Activated naive CD4-positive, alpha-beta T cell treated with anti-CD3 and anti-CD28 coated beads for 36 hours (primary cell): ENCODE data around the gene CEP55. TPM values are rescaled to one million over a fixed set of nuclear protein-coding genes. Genes with fewer than 3 reads are reported as not detected.

Source experiments
- CTCF ChIA-PET: fragments of 350-600 bp; sonication (Branson Sonifier 250); formaldehyde crosslinking; loops from one replicate; lab custom pipeline; 2021; ENCODE audit warnings: antibody characterized with exemption; lab: Charles Lee
- DNase-seq: peaks from one replicate; pipeline ENCODE4 v3.0.0-alpha.2; 2020
- H3K27ac Mint-ChIP-seq: one replicate; pipeline ENCODE4 v1.8.0; 2021; ENCODE audit warnings: mild to moderate bottlenecking, mixed read lengths
- H3K27me3 Mint-ChIP-seq: one replicate; pipeline ENCODE4 v1.8.0; 2021; ENCODE audit warnings: low read depth, mixed read lengths
- H3K36me3 Mint-ChIP-seq: one replicate; pipeline ENCODE4 v1.8.0; 2021; ENCODE audit warnings: low read depth, mixed read lengths
- H3K4me1 Mint-ChIP-seq: one replicate; pipeline ENCODE4 v1.8.0; 2021; ENCODE audit warnings: low read depth, mixed read lengths
- H3K4me3 Mint-ChIP-seq: one replicate; pipeline ENCODE4 v1.8.0; 2021; ENCODE audit warnings: mild to moderate bottlenecking, moderate library complexity, mixed read lengths
- H3K9me3 Mint-ChIP-seq: one replicate; pipeline ENCODE4 v1.8.0; 2021; ENCODE audit warnings: mixed read lengths
- intact Hi-C: fragments of 100-400 bp; cut with micrococcal nuclease; formaldehyde crosslinking; loops from one replicate; pipeline ENCODE4 v1.15.1; 2023
- total RNA-seq, 2 experiments: library from RNA; stranded (reverse); gene quantifications; one replicate each; pipeline ENCODE4 v1.2.3, GENCODE V29; 2021

The CEP55 gene
- total RNA-seq, 2 experiments from 2014 or later: 64.4 to 68.2 TPM

DNA sequence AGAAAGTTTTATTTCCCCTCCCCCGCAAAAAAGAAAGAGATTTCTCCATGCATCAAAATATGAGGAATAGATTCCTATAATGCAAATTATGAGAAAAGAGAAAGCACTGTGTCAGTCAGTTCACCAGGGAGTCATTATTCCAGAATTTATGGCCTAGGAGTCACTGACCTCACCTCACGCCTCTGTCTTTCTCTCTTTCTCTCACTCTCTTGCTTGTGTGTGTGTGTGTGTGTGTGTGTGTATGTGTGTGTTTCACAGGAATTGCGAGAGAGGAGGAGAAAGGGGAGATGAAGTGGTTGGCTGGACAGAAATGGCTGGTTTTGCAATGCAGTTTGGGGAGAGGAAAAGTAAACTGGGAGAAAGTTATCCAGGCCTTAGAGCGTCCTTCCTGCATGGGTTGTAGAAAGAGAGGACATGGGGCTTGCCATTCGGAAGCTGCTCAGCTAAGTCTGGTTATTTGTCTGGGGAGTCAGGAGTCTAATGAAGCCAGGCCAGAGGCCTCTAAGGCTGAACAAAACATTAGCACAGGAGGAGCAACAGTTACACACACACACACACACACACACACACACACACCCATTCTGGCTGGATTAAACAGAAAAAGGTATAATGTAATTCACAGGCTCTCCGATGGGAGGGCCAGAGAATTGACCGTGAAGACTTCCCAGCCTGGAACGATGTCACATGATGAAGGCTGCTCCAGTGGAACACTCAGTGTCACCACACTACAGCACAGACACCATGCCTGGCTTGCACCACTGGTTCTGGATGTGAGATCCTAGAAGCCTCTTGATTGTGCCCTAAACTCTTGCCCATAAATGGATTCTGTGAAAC, 57.3 kb downstream of the CEP55 start:
- Mint-ChIP-seq H3K9me3 (no peaks in the 10 kb centered on the region), H3K36me3 (no peaks in the 10 kb centered on the region), H3K4me1 (no peaks in the 10 kb centered on the region), H3K27ac (no peak overlapping the region), H3K27me3 (peaks cover 6% of the 10 kb centered on the region), H3K4me3 (no peak overlapping the region)
- intact Hi-C loops: loop anchor here (1.0 kb wide), 2 partner anchors 127 to 306 kb away; no protein-coding TSS in a partner anchor
- CTCF ChIA-PET: interaction anchor here (0.6 to 1.8 kb wide), 8 partner anchors 10 to 367 kb away, joined by 3 to 5 read pairs (median 4); no protein-coding TSS in a partner anchor
- no peak for DNase-seq

DNA sequence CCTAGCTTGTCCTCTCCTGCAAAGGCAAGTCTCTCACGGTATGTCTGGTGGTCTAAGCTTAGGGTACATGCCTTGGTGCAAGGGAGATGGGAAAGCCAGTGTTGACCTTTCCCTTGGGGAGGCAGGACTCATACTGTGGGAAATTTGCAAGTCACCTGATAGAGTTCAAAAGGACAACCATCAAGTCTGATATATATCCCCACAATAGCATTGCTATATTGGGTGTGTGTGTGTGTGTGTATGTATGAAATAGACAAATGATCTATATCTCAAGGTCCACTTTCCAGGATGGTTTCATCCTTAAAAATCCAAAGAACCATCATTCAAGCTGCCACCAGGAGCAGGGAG, 57.9 kb downstream of the CEP55 start:
- Mint-ChIP-seq H3K27me3 (peaks cover 7% of the 10 kb centered on the region), H3K4me3 (no peak overlapping the region), H3K4me1 (no peaks in the 10 kb centered on the region), H3K27ac (no peak overlapping the region), H3K36me3 (no peaks in the 10 kb centered on the region), H3K9me3 (no peaks in the 10 kb centered on the region)
- CTCF ChIA-PET: interaction anchor here (0.6 to 1.8 kb wide), 12 partner anchors 9 to 887 kb away, joined by 3 to 5 read pairs (median 4); no protein-coding TSS in a partner anchor
- intact Hi-C loops: loop anchor here (1.0 kb wide), 2 partner anchors 126 to 305 kb away; no protein-coding TSS in a partner anchor
- no peak for DNase-seq

DNA sequence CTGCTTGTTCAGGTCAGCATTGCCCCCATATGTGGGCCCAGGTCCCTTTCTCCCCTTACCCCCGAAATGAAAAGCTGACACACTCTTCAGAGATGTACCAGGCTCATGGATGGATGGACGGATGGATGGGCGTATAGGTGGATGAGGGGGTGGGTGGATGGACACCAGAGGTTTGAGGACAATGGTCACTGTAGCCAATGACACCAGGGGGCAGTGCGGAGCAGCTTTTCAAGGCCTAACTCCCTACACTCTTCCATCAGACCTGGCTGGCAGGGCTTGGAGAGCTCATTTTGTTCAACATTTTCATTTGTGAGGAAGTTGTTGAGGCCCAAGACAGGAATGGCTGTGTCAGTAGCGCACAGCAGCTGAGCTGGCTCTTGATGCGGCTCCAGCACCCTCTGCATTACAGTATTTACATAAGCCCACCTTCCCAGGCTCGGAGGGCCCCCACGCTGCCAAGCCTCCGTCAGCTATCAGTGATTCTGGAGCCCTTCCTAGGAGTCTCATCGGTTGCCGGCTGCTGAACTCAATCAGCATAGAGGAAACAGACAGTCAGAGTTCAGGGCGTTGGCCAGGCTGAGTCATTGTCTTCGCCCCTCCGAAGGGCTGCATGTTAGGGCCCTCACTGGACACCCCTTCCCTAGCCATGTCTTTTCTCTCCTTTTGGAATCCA, 58.5 kb downstream of the CEP55 start:
- DNase-seq: peak; percentile 64
- H3K4me3 Mint-ChIP-seq: no peak overlapping the region
- no peaks in the 10 kb centered on the region for H3K4me1 Mint-ChIP-seq
- intact Hi-C loops: loop anchor here (1.0 kb wide), 3 partner anchors 125 to 304 kb away; no protein-coding TSS in a partner anchor
- CTCF ChIA-PET: interaction anchor here (0.6 to 1.8 kb wide), 15 partner anchors 9 to 886 kb away, joined by 3 to 5 read pairs (median 3); no protein-coding TSS in a partner anchor
- no peaks in the 10 kb centered on the region for H3K36me3 Mint-ChIP-seq
- peaks cover 10% of the 10 kb centered on the region for H3K27me3 Mint-ChIP-seq
- H3K9me3 Mint-ChIP-seq: no peaks in the 10 kb centered on the region
- H3K27ac Mint-ChIP-seq: no peak overlapping the region

GRCh38 chr10:93559490-93559889, 63.1 kb downstream of the CEP55 start:
- H3K27me3 Mint-ChIP-seq: peaks cover 10% of the 10 kb centered on the region
- intact Hi-C loops: no loop called here
- no peaks in the 10 kb centered on the region for H3K36me3 Mint-ChIP-seq
- no peak overlapping the region for H3K27ac Mint-ChIP-seq
- no peak for DNase-seq
- CTCF ChIA-PET: no interaction called here
- H3K4me1 Mint-ChIP-seq: no peaks in the 10 kb centered on the region
- no peak overlapping the region for H3K4me3 Mint-ChIP-seq
- no peaks in the 10 kb centered on the region for H3K9me3 Mint-ChIP-seq

DNA sequence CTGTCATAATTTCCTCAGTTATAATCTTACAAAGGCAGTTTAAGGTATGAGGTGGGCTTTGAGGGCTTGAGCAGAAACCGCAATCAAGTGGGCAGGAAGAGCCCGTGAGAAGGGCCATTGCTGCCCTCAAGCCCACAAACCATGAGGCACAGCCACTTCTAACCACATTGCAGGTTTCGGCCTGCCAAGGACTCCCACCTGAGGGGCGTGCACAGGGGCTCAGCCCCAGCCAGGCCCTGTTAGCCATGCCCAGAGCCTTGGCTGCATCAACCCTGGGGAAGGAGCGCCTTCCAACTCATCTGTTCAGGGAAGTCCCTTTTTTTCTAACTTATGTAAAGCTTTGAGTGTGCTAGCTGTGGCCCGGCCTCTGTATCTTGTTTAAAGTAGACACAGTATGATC, 64.1 kb downstream of the CEP55 start:
- no peak for DNase-seq
- Mint-ChIP-seq H3K4me3 (no peak overlapping the region), H3K4me1 (no peaks in the 10 kb centered on the region), H3K27ac (no peak overlapping the region), H3K27me3 (peaks cover 16% of the 10 kb centered on the region), H3K36me3 (no peaks in the 10 kb centered on the region), H3K9me3 (no peaks in the 10 kb centered on the region)
- CTCF ChIA-PET: interaction anchor here (0.6 kb wide), 1 partner anchor 267 kb away, joined by 3 read pairs; no protein-coding TSS in a partner anchor
- intact Hi-C loops: no loop called here

DNA sequence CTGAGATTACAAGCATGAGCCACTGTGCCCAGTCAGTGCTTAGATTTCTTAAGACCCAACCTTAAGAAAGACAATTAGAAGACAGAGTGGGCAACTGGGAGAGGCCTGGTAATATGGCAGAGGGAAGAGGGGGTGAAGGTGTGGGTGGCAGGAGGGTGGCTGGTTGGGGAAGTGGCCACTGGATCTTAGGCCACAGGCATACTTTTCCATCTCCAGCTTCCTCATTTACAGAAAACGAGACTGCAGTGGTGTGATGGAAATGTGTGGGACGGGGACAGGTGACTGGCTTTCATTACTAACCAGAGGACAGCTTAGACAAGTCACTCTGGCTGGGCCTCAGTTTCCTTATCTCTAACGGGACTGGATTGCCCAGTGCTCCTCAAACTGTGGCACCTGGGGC, 69.0 kb downstream of the CEP55 start:
- Mint-ChIP-seq H3K9me3 (no peaks in the 10 kb centered on the region), H3K27ac (no peak overlapping the region), H3K4me1 (peaks cover 5% of the 10 kb centered on the region), H3K27me3 (peaks cover 40% of the 10 kb centered on the region), H3K36me3 (no peaks in the 10 kb centered on the region), H3K4me3 (no peak overlapping the region)
- CTCF ChIA-PET: no interaction called here
- DNase-seq: no peak
- intact Hi-C loops: no loop called here

GRCh38 chr10:93566435-93567276, 70.2 kb downstream of the CEP55 start, which contains the start of gene FFAR4:
Gene FFAR4, plus strand, starts transcription at chr10:93566665. Its CDS starts 56 bp downstream, at chr10:93566721.
- Mint-ChIP-seq H3K9me3 (no peaks in the 10 kb centered on the region), H3K4me3 (no peak within 1 kb of the TSS), H3K36me3 (no peaks in the 10 kb centered on the region), H3K27me3 (peaks cover 47% of the 10 kb centered on the region), H3K27ac (no peak within 1 kb of the TSS), H3K4me1 (peaks cover 5% of the 10 kb centered on the region)
- intact Hi-C loops: no loop called here
- no peak for DNase-seq
- CTCF ChIA-PET: no interaction called here

DNA sequence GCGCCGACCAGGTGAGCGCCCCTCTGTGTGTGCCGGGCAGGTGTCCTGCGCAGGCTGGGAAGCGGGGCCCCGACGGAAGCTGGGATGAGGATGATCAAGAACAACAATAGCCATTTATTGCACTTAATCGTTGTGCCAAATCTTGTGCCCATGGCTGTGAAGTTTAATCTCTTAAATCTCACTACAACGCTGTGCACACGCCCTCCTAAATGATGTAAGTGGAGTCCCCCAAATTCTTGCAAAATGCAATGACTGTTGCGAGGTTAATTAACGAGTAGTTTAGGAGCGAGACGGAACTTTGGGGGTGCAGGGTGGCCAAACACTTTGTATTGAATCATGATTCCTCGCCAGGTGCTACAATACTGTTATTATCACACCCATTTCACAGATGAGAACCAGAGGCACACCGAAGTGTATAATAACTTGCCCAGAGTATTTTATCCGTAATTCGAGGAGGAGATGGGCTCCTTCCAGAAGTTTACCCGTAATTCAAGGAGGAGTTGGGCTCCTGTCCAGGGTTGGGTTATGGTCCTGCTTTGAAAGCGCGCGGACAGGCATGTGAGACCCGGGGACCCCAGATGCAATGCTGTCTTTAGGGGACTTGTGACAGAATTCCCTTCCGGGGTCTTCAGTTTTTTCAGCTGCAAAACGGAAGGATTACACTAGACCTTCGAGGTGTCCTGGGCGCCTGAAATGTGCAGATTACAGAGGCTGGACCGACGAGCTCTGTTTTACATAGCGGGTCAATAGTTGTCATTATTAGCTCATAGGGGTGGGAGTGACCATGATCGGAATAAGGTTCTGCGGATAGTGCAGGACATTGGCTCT, 71.1 kb downstream of the CEP55 start:
- Mint-ChIP-seq H3K27ac (no peak overlapping the region), H3K36me3 (no peaks in the 10 kb centered on the region), H3K27me3 (peaks cover 47% of the 10 kb centered on the region), H3K4me3 (no peak overlapping the region), H3K4me1 (peaks cover 5% of the 10 kb centered on the region), H3K9me3 (no peaks in the 10 kb centered on the region)
- intact Hi-C loops: no loop called here
- CTCF ChIA-PET: no interaction called here
- no peak for DNase-seq

DNA sequence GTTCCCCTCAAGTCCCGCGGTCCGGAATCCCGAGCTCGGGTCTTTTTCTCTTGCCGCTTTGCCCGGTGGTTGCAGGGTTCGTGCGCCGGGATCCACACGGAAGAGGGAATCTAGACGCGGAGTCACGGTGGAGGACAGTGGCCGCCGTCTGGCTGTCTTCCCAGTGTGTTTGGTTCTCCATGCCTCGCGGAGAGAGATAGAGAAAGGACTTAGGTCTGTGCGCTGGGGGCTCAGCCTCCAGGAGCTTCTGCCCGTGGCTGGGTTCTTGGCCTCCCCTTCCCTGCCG, 71.6 kb downstream of the CEP55 start:
- no peaks in the 10 kb centered on the region for H3K9me3 Mint-ChIP-seq
- DNase-seq: no peak
- intact Hi-C loops: no loop called here
- H3K4me3 Mint-ChIP-seq: no peak overlapping the region
- no peak overlapping the region for H3K27ac Mint-ChIP-seq
- no peaks in the 10 kb centered on the region for H3K36me3 Mint-ChIP-seq
- peaks cover 47% of the 10 kb centered on the region for H3K27me3 Mint-ChIP-seq
- CTCF ChIA-PET: no interaction called here
- H3K4me1 Mint-ChIP-seq: peaks cover 6% of the 10 kb centered on the region

GRCh38 chr10:93570383-93570782, 74.0 kb downstream of the CEP55 start:
- Mint-ChIP-seq H3K36me3 (no peaks in the 10 kb centered on the region), H3K27me3 (peaks cover 40% of the 10 kb centered on the region), H3K9me3 (no peaks in the 10 kb centered on the region), H3K27ac (no peak overlapping the region), H3K4me1 (peaks cover 11% of the 10 kb centered on the region), H3K4me3 (no peak overlapping the region)
- DNase-seq: no peak
- intact Hi-C loops: no loop called here
- CTCF ChIA-PET: no interaction called here

- peaks cover 25% of the 10 kb centered on the region for H3K27me3 Mint-ChIP-seq
- CTCF ChIA-PET: no interaction called here
- DNase-seq: no peak
- H3K9me3 Mint-ChIP-seq: no peaks in the 10 kb centered on the region
- no peak overlapping the region for H3K27ac Mint-ChIP-seq
- peaks cover 6% of the 10 kb centered on the region for H3K4me1 Mint-ChIP-seq
- intact Hi-C loops: no loop called here
- H3K36me3 Mint-ChIP-seq: no peaks in the 10 kb centered on the region
- H3K4me3 Mint-ChIP-seq: no peak overlapping the region
These were observed 76.2 kb downstream of the CEP55 start for GRCh38 chr10:93572606-93573005.
